Endometrium (tissue), 2 donors: ENCODE results near the gene EIF4G2.
A peak's percentile ranks its signal among the peaks of the same experiment; 100 is the strongest.

ENCODE experiments used
- FAIRE-seq: peaks from 2 replicates; lab custom pipeline; 2012; peaks lifted over from hg19 to GRCh38; lab: Jason Lieb, UNC
- donor health status: control.
- donor health status: control.

Gene EIF4G2

DNA sequence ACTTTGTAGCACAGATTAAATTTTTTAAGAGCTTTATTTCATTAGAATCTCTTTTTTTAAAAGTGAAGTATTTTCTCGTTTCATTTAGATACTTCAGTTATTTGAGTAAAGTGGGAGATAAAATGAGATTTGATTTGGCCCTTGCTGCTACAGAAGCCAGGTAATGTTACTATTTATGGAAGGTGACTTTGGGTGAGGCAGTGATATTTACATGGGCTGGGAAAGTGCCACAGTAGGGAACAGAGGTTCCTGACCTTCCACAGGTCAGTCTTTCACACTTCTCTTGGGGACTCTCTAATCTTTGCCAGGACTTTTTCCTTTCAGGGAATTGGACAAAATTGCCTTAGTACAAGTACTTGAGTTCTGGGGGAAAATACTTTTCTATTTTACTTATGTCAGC, 37.3 kb downstream of the EIF4G2 start:
- FAIRE-seq, result no peak

DNA sequence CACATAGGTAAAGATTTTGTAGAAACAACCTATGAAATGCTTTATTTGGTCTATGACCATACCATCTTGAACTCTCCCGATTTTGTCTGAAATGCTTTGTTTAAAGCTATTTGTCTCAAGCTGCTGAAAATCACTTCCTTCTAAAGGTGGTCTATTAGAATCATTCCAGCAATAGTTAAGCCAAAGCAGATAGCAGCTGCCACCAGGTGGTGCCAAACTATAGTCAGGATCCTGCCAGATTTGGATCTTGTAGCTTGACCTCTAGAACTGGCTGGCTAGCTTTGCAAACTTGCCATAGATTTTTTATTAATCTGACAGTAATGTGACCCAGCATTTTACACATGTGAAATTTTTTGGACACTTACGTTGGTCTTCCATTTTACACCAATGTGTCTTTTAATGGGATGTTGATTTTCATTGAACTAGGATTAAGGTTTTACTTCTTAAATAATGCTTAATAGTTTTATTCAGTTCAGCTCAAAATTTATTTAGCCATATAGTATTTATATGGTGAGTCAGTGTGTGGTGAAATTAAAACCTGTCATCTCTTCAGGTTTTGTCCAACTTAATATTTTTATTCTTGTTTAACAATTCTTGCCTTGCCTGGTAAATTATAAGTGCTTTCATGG, 38.0 kb downstream of the EIF4G2 start:
- no peak for FAIRE-seq

DNA sequence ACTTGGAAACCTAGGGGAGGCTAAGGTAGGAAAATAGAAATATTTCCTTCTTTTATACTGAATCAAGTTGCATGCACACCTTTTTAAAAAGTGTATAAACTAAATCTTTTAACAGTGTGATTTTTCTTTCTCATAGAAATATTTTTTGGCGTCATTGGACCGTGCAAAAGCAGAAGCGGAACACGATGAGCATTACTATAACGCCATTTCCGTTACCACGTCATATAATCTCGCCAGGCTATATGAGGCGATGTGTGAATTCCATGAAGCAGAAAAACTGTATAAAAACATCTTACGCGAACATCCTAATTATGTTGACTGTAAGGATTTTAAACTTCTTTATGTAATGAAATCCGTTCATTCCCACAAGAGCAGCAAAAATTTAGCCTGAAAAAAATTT, 44.3 kb downstream of the EIF4G2 start:
- FAIRE-seq, result no peak

DNA sequence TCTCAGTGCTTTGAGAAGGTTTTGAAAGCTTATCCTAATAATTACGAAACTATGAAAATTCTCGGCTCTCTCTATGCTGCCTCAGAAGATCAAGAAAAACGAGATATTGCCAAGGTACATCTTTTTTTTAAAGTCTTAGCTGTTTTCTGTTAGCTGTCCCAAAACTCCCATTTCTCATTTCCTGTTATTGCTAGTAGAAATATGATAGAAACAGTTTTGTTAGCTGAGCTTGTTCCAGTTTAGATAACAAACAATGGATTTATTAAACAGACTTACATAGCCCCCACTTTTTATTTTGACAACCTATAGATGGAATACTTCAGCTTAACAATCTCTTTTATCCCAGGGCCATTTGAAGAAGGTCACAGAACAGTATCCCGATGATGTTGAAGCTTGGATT, 45.0 kb downstream of the EIF4G2 start:
- FAIRE-seq, result no peak

DNA sequence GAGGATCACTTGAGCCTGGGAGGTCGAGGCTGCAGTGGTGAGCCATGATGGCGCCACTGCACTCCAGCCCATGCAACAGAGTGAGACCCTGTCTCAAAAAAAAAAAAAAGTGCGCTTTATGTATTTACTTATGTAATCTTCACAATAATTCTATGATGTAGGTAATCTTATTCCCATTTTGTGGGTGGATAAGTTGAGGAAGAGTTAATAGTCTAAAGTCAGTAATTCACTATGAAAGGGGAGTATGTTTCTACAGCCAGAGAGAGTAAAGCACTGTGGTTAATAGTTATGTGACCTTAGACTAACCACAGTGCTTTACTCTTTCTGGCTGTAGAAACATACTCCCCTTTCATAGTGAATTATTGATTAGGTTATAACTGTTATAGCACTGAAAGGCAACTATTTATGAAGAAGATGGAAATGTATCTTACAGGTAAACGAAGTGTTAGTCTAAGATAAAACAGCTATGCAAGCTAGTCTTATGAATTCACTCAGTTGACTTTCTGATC, 45.8 kb downstream of the EIF4G2 start:
- no peak for FAIRE-seq

DNA sequence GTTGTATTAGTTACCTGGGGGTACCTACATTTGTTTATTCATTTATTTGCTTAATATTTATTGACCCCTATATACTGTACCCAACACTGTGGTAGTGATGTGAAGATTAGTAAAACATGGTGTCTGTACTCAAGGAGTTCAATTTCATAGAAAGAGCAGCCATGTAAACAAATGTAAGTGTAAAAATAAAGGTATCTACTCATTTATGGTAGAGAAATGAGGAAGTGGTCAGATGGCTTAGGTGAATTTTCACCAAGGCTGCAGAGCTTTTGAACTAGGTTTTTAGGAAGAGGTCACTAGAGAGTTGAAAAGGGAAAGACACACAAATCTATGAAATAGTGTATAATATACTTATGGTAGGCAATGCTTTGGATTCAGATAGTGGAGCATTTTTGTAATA, 46.5 kb downstream of the EIF4G2 start:
- no peak for FAIRE-seq

DNA sequence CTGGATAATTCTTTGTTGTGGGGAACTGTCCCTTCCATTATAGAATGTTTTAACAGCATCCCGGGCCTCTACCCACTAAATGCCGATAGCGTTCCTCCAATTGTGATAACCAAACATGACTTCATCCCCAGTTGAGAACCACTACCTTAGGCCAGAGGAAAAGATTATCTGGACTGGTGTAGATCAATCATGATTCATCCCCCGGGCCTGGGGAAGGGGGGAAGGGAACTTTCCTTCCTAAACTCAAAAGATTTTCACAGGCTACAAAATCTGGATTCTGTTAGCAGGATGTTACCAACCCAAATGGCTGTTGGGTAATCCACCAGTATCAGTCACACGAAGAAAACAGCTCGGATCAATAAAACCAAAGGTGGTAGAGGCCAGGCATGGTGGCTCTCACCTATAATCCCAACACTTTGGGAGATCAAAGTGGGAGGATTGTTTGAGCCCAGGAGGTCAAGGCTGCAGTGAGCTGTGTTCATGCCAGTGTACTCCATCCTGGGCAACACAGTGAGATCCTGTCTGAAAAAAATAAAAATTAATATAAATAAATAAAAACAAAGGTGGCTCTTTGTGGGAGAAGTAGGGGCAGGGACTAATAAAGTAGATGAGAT, 47.5 kb downstream of the EIF4G2 start:
- no peak for FAIRE-seq

DNA sequence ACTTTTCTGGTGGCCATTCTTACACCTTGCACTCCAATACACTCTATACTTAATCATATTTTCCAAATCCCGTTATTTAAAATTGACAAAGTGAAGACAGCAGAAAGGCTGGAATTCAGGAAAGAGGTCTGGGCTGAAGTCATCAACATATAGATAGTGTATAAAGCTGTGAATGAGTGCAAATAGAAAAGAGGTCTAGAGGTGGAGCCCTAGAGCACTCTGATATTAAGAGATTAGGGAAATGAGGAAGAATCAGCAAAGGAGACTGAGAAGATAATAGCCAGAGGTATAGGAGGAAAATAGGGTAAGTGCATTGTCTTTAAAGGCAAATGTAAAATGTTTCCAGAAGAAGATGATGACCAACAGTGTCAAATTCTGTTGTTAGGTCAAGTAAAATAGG, 49.8 kb downstream of the EIF4G2 start:
- no peak for FAIRE-seq

DNA sequence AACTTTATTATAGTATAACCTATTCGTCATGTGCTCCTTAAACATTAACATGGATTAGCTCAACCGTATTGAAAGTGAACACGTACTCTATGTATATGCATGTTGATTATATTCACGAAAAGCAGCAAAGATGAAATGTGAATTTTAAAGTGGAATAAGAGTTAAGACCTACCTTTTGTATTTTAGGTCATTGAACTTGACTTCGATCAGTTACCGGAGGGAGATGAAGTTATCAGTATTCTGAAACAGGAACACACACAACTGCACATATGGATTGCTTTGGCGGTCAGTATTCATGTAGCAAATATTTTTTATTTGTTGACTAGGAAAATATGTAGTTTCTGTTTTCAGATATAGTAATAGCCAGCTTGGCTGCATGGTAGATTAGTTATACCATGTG, 56.2 kb downstream of the EIF4G2 start:
- FAIRE-seq, result no peak

DNA sequence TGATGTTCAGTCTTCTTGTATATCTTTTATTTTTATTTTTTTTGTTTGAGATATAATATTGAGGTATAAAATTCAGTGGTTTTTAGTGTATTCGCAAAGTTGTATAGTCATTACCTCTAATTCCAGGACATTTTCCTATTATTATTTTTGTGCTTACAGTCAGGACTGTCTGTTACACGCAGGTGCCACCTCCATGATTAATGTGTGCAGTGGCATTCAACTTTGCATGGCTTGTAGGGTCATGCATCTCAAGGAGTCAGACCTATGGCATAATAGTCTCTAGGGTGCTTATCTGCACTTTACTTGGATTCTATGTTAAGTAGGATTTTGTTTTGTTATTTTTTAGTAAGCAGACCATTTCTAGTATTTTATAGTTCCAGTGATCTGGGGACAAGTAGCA, 56.7 kb downstream of the EIF4G2 start:
- no peak for FAIRE-seq

DNA sequence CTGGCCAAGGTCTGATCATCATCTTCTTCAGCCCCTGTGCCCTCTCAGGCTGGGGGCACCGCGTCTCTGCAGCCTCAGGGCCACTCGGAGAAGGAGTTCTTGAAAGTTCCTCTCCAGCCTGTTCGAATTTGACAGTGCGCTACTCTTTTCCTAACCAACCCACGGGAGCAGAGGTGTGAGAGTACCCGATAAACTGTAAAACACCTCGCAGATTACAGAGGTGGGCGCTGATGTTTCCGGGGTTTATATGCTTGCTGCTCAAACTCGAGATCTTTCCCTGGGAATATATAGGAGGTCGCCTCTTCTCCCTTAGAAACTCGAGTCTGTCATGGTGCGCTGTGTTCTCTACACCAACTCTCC, 57.2 kb downstream of the EIF4G2 start:
- FAIRE-seq, result no peak

DNA sequence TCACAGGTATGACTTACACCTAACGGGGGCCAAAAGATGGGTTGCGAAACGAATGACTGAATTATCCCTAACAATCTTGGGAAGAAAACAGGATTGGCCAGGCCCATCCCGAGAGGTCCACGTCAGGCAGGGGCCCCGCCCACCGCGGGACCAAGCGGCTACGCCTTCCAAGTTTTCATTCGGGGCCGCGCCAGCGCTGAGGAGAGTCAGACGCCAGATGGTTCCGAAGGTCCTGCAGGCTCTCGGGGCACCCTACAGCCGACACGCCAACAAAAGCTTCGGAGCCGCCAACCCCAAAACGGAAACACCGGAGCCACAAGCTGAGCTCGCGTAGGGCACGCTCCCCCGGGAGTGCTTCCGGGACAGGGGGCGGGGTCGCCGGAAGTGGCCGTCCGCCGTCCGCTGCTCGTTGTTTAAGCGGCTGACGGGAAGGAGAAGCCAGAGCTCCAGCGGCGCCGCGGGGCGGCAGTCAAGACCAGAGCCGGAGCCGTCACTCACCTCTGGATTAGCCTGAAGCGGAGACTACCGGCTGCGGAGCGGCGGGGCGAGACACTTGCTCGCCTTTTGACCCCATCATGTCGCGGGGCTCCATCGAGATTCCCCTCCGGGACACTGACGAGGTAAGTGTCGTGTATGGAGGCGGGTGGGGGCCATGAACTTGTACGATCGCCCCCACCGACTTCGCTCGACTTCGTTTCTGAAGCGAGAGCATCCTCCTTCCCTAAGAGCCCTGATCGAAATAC, 57.7 kb downstream of the EIF4G2 start, which contains the start of gene CTR9:
CTR9 (plus strand) TSS at position 409 of the 743 bp plus-strand sequence; CDS start at position 576, 167 bp downstream.
- FAIRE-seq, result peak; percentile 78

DNA sequence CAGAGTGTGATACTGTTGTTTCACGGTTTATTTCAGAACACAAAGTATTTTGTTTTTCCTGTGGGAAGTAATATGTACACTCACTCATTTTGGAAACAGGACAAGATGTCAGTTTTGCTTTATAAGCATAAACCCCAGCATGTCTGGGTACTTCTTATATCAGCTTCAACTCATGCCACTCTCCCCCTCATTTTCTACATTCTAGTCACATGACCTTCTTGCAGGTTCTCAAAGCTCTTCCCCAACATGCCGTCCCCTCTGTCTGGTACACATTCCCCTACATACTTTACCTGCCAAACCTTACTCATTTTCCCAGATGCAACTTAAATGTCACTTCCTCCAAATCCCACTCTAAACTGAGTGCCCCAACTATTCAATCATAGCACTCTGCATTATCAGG, 59.2 kb downstream of the EIF4G2 start:
- no peak for FAIRE-seq

DNA sequence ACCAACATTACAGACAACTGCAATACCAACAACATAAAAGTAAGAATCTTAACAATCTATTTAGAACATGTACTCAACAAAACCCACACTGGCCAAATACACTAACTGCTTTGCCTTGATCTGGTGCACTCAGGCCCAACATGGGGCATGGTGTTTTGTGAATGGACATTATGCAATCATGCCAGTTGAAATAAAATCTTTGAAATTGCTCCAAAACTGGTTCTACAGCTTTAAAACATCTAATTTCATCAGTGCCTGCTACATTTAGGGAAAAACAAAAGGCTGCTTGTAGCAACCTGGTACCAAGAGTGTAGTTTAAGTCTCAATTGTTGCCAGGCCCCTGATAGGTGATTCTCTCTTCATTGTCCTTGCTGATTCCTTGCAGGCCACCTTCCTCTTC, 61.0 kb downstream of the EIF4G2 start:
- no peak for FAIRE-seq
